Right lobe of liver (tissue), 6 donors: ENCODE data around the gene DACT1. TPM values are rescaled to one million over a fixed set of nuclear protein-coding genes. Genes with fewer than 3 reads are reported as not detected.

Experiments
- ATAC-seq, 4 donors: fragments of 200-7000 bp; cut with Tn5 transposase; one replicate each; pipeline ENCODE4 v1.9.1; 2020; ENCODE audit warnings: mild to moderate bottlenecking in 4 of 4, moderate library complexity in 4 of 4
- DNase-seq, 3 donors: peaks; one replicate each; pipeline ENCODE4 v3.0.0-alpha.2; 2020
- H3K27ac ChIP-seq, 3 donors: fragments of 200-600 bp; one replicate each; pipeline ENCODE4 v1.8.0; 2022
- H3K27me3 ChIP-seq, 2 donors: fragments of 200-600 bp; one replicate each; pipeline ENCODE4 v1.8.0; 2022
- H3K36me3 ChIP-seq, 4 donors: fragments of 200-600 bp; sonication (generic) in 1 of 4; one replicate each; pipeline versions ENCODE4 v1.5.1 to v1.8.0; 2017 to 2022; ENCODE audit warnings: control low read depth in 1 of 4
- H3K4me1 ChIP-seq, 4 donors: fragments of 200-600 bp; sonication (generic) in 1 of 4; one replicate each; pipeline versions ENCODE4 v1.5.1 to v1.8.0; 2017 to 2022; ENCODE audit warnings: control low read depth in 1 of 4
- H3K4me3 ChIP-seq, 3 donors: fragments of 200-600 bp; one replicate each; pipeline ENCODE4 v1.8.0; 2022
- H3K9me3 ChIP-seq, 4 donors: fragments of 200-600 bp; sonication (generic) in 1 of 4; one replicate each; pipeline versions ENCODE4 v1.5.1 to v1.8.0; 2017 to 2022; ENCODE audit warnings: control low read depth in 1 of 4
- CTCF ChIP-seq, 4 donors: fragments of 200-600 bp in 3 of 4; fragments of 450-650 bp in 1 of 4; IDR thresholded peaks; one replicate each; pipeline versions ENCODE4 v1.5.1 to v1.8.0; 2016 to 2022; ENCODE audit warnings: antibody characterized with exemption in 4 of 4, mild to moderate bottlenecking in 2 of 4
- POLR2A ChIP-seq: fragments of 450-650 bp; IDR thresholded peaks from one replicate; pipeline ENCODE4 v1.6.1; 2017; ENCODE audit warnings: antibody characterized with exemption, mild to moderate bottlenecking
- WGBS: methylation state at CpG from one replicate; pipeline ENCODE4 v1.1.6; 2018; ENCODE audit warnings: low coverage, low lambda C conversion rate; ENCODE audit not compliant: insufficient coverage; ENCODE audit errors: missing lambda C conversion rate; 5-methylcytosine and 5-hydroxymethylcytosine counted together
- intact Hi-C, 2 donors: fragments of 100-400 bp; cut with DNase I; formaldehyde crosslinking; loops; one replicate each; pipeline versions ENCODE4 v1.11.2 to v1.14.1; 2022
- total RNA-seq, 6 experiments: library from RNA; depleted of rRNA in 2 of 6; stranded (reverse); fragments of >200 nt in 2 of 6; fragmentation: NEBNext Ultra II Directional in 3 of 6; extraction: Animal tissue kit (Norgen Biotek cat#: 25700) in 3 of 6; gene quantifications; one replicate each; pipeline versions ENCODE4 v1.1.0 to v1.2.4, GENCODE V29; 2016 to 2023
- donor health status: DM: no; HTN: yes; CAD: no.
- donor health status: DM: no; HTN: no; CAD: no.
- donor health status: DM: no; HTN: no; CAD: no.
- donor health status: DM: no; HTN: yes; CAD: no.
- donor health status: DM: no; HTN: yes; CAD: no.

The DACT1 gene
- total RNA-seq, 6 experiments from 2014 or later, result 1.2 to 2.4 (median 1.4) TPM

GRCh38 chr14:58677996-58678395, 40.2 kb downstream of the DACT1 start:
- TF ChIP-seq POLR2A, result no peak
- no peak for TF ChIP-seq CTCF (IDR thresholded peaks at IDR 0.05)
- ATAC-seq (peak in 1 of 4 donors; percentile 35), DNase-seq (no peak)
- intact Hi-C loops, result no loop called here
- H3K27ac ChIP-seq, result no peak overlapping the region
- 100% methylated on average over 1 of the region's 1 CpG for WGBS
- H3K36me3 ChIP-seq, result no peaks in the 10 kb centered on the region
- H3K9me3 ChIP-seq, result no peaks in the 10 kb centered on the region
- no peaks in the 10 kb centered on the region for H3K27me3 ChIP-seq
- no peaks in the 10 kb centered on the region for H3K4me1 ChIP-seq
- no peak overlapping the region for H3K4me3 ChIP-seq

GRCh38 chr14:58680698-58681097, 42.9 kb downstream of the DACT1 start:
- DNase-seq (no peak), ATAC-seq (no peak)
- H3K4me3 ChIP-seq, result no peak overlapping the region
- WGBS, result 62% methylated on average over 4 of the region's 4 CpGs
- TF ChIP-seq CTCF (IDR thresholded peaks at IDR 0.05) (no peak), POLR2A (no peak)
- no peaks in the 10 kb centered on the region for H3K36me3 ChIP-seq
- H3K27me3 ChIP-seq, result no peaks in the 10 kb centered on the region
- H3K4me1 ChIP-seq, result no peaks in the 10 kb centered on the region
- H3K27ac ChIP-seq, result no peak overlapping the region
- intact Hi-C loops, result no loop called here
- no peaks in the 10 kb centered on the region for H3K9me3 ChIP-seq

DNA sequence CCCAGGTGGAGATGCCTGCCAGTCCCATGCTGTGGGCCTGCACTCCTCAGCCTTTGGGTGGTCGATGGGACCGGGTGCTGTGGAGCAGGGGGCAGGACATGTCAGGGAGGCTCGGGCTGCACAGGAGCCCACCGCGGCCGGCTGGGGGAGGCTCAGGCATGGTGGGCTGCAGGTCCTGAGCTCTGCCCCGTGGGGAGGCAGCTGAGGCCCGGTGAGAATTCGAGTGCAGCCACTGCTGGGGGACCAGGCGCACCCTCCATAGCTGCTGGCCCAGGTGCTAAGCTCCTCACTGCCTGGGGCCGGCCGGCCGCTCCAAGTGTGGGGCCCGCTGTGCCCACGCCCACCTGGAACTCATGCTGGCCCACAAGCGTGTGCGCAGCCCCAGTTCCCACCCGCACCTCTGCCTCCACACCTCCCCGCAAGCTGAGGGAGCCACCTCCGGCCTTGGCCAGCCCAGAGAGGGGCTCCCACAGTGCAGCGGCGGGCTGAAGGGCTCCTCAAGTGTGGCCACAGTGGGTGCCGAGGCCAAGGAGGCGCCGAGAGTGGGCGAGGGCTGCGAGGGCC, 49.6 kb downstream of the DACT1 start:
- no peak for TF ChIP-seq CTCF (IDR thresholded peaks at IDR 0.05)
- TF ChIP-seq POLR2A, result no peak
- WGBS, result 67% methylated on average over 3 of the region's 27 CpGs

DNA sequence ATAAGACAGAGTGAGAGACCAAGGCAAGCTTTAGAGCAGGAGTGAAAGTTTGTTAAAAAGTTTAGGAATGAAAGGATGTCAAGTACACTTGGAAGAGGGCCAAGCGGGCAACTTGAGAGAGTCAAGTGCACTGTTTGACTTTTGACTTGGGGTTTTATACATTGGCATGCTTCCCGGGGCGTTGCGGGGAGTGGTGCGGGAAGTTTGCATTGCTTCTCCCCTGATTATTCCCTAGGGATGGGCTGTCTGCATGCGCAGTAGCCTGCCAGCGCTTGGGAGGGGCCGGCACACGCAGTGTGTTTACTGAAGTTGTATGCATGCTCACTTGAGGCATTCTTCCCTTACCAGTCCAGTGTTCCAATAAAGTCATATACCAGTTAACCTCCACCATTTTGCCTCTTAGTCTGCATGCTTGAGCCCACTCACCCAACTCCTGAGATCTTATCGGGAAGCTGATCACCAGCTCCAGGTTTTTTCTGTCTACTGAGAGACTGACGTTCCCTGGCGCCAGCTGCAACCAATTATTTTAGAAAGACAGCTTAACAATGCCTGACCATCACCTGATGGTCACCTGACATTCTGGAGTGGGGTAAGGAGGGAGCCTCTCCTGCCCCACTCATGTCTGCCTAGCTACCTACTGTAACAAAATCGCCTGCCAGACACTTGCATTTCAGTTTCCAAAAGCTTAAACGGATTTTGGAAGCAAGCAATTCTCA, 53.2 kb downstream of the DACT1 start:
- H3K9me3 ChIP-seq, result no peaks in the 10 kb centered on the region
- DNase-seq (no peak), ATAC-seq (no peak)
- 67% methylated on average over 10 of the region's 14 CpGs for WGBS
- TF ChIP-seq CTCF (IDR thresholded peaks at IDR 0.05) (no peak), POLR2A (no peak)
- H3K4me1 ChIP-seq, result no peaks in the 10 kb centered on the region
- no peak overlapping the region for H3K27ac ChIP-seq
- intact Hi-C loops, result no loop called here
- no peak overlapping the region for H3K4me3 ChIP-seq
- H3K36me3 ChIP-seq, result no peaks in the 10 kb centered on the region
- no peaks in the 10 kb centered on the region for H3K27me3 ChIP-seq

More for the DNA sequence above, 49.6 kb downstream of the DACT1 start:
- Histone ChIP-seq H3K27ac (no peak overlapping the region), H3K4me1 (no peaks in the 10 kb centered on the region), H3K4me3 (no peak overlapping the region), H3K36me3 (no peaks in the 10 kb centered on the region), H3K27me3 (no peaks in the 10 kb centered on the region), H3K9me3 (no peaks in the 10 kb centered on the region)
- intact Hi-C loops, result no loop called here
- DNase-seq, result no peak
- no peak for ATAC-seq
